ENCODE measurements around the gene NECTIN2.

The NECTIN2 gene

DNA sequence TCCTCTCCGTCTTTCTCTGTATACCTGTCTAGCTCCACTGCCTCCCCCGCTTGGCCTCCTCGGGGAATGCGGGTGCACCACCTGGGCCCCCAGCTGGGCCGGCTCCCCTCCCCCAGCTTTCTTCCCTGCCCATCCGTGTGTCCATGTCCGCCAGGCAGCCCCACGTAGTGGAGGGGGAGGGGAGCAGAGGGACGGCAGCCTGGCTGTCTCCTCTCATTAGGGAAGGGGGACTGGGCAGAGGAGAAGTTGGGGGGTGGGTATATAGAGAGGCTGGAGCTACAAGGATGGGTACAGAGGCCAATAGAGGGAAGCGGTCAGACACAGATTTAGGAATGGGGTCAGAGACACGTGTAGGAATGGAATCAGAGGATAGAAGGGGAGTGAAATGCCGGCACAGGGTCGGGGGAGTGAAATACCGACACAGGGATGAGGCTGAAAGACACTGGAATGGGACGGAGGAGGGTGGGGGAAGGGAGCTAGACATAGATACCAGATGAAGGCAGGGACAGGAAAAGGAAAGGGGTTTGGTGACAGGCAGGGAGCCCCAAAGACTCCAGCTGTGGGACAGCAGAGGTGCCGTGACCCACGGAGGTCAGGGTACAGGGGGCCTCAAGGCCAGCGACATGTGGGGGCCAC lies 2.8 kb downstream of the NECTIN2 start:
- H3K4me2 ChIP-seq (ENCODE audit: low read length), result no peak overlapping the region

DNA sequence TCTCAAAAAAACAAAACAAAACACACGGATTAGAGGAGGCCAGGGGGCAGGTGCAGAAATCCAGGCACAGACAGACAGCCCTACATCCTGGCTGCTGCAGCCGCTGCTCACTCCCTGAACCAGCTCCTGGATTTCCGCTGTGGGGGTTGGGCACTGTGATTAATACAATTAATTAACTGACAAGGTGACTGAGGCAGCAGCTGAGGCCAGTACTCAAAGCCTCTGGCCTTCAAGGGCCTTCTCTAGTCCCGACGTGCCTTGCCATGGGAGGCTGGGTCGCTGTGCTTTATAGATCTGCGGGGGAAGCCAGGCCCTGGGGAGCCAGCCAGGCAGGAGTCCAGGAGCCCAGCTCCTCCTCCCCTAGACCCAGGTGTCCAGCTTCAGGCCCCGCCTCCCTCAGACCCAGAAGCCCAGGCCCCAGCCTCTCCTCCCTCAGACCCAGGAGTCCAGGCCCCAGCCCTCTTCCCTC lies 4.6 kb downstream of the NECTIN2 start:
- Histone ChIP-seq H3K9me3 (ENCODE audit: control insufficient read depth, insufficient read depth, low read length) (no peaks in the 10 kb centered on the region), H3K4me2 (ENCODE audit: low read length) (no peak overlapping the region), H3K4me1 (ENCODE audit: control insufficient read depth, low read length) (peaks cover 5% of the 10 kb centered on the region), H3K27ac (ENCODE audit: low read depth, low read length) (no peak overlapping the region), H3K9me2 (replicated peaks; ENCODE audit: control insufficient read depth, low read length) (no peaks in the 10 kb centered on the region), H3K4me3 (ENCODE audit: low read length) (no peak overlapping the region), H3K79me2 (ENCODE audit: control insufficient read depth, low read length) (no peaks in the 10 kb centered on the region), H3K27me3 (ENCODE audit: control insufficient read depth, low read length) (peaks cover 44% of the 10 kb centered on the region), H3F3A (ENCODE audit: control insufficient read depth, insufficient read depth) (peaks cover 3% of the 10 kb centered on the region; the same call in 1 of the 2 replicates), H3K36me3 (ENCODE audit: control insufficient read depth, low read length) (no peaks in the 10 kb centered on the region), H4K20me1 (ENCODE audit: control insufficient read depth, insufficient read depth, low read depth, low read length) (peaks cover 6% of the 10 kb centered on the region; the same call in 1 of the 2 replicates)
- TF ChIP-seq, protein P1, sequence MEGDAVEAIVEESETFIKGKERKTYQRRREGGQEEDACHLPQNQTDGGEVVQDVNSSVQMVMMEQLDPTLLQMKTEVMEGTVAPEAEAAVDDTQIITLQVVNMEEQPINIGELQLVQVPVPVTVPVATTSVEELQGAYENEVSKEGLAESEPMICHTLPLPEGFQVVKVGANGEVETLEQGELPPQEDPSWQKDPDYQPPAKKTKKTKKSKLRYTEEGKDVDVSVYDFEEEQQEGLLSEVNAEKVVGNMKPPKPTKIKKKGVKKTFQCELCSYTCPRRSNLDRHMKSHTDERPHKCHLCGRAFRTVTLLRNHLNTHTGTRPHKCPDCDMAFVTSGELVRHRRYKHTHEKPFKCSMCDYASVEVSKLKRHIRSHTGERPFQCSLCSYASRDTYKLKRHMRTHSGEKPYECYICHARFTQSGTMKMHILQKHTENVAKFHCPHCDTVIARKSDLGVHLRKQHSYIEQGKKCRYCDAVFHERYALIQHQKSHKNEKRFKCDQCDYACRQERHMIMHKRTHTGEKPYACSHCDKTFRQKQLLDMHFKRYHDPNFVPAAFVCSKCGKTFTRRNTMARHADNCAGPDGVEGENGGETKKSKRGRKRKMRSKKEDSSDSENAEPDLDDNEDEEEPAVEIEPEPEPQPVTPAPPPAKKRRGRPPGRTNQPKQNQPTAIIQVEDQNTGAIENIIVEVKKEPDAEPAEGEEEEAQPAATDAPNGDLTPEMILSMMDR (IDR thresholded peaks at IDR 0.05; ENCODE audit: low read depth, low read length, poor library complexity, severe bottlenecking), result no peak
- no peak for TF ChIP-seq EZH2phosphoT487 (IDR thresholded peaks at IDR 0.05; ENCODE audit: borderline replicate concordance, low read length)

More for the DNA sequence above, 2.8 kb downstream of the NECTIN2 start:
- peaks cover 6% of the 10 kb centered on the region; the same call in 1 of the 2 replicates for H4K20me1 ChIP-seq (ENCODE audit: control insufficient read depth, insufficient read depth, low read depth, low read length)
- TF ChIP-seq EZH2phosphoT487 (IDR thresholded peaks at IDR 0.05; ENCODE audit: borderline replicate concordance, low read length), result no peak
- TF ChIP-seq, protein P1 (IDR thresholded peaks at IDR 0.05; ENCODE audit: low read depth, low read length, poor library complexity, severe bottlenecking), result no peak
- H3K9me2 ChIP-seq (replicated peaks; ENCODE audit: control insufficient read depth, low read length), result no peaks in the 10 kb centered on the region
- H3K27me3 ChIP-seq (ENCODE audit: control insufficient read depth, low read length), result peaks cover 43% of the 10 kb centered on the region
- peaks cover 5% of the 10 kb centered on the region; the same call in 1 of the 2 replicates for H3F3A ChIP-seq (ENCODE audit: control insufficient read depth, insufficient read depth)
- H3K27ac ChIP-seq (ENCODE audit: low read depth, low read length), result no peak overlapping the region
- H3K4me1 ChIP-seq (ENCODE audit: control insufficient read depth, low read length), result peaks cover 19% of the 10 kb centered on the region
- H3K36me3 ChIP-seq (ENCODE audit: control insufficient read depth, low read length), result no peaks in the 10 kb centered on the region
- no peaks in the 10 kb centered on the region for H3K9me3 ChIP-seq (ENCODE audit: control insufficient read depth, insufficient read depth, low read length)
- no peak overlapping the region for H3K4me3 ChIP-seq (ENCODE audit: low read length)
- no peaks in the 10 kb centered on the region for H3K79me2 ChIP-seq (ENCODE audit: control insufficient read depth, low read length)

DNA sequence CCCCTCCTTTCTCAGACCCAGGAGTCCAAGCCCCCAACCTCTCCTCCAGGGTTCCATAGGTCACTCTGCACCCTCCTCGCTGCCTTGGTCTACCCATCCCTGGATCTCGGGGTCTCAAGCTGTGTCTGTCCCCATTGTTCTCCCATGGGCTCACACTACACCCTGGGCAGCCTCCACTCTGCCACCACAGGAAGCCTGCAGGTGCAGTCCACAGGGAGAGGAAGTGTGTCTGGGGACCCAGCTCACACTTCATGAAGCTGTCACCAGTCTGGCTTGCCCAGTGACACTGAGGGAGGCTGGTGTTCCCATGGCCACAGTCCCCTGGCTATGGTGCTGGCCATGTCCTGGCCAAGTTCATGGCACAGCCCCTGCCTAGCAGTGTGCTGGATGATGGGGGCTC lies 5.3 kb downstream of the NECTIN2 start:
- Histone ChIP-seq H3K4me1 (ENCODE audit: control insufficient read depth, low read length) (peaks cover under 1% of the 10 kb centered on the region; the same call in 1 of the 2 replicates), H3K27me3 (ENCODE audit: control insufficient read depth, low read length) (peaks cover 46% of the 10 kb centered on the region), H3K27ac (ENCODE audit: low read depth, low read length) (no peak overlapping the region), H3K9me2 (replicated peaks; ENCODE audit: control insufficient read depth, low read length) (no peaks in the 10 kb centered on the region), H3K9me3 (ENCODE audit: control insufficient read depth, insufficient read depth, low read length) (no peaks in the 10 kb centered on the region), H3K79me2 (ENCODE audit: control insufficient read depth, low read length) (no peaks in the 10 kb centered on the region), H3F3A (ENCODE audit: control insufficient read depth, insufficient read depth) (peaks cover 3% of the 10 kb centered on the region; the same call in 1 of the 2 replicates), H3K4me2 (ENCODE audit: low read length) (no peak overlapping the region), H3K36me3 (ENCODE audit: control insufficient read depth, low read length) (no peaks in the 10 kb centered on the region), H4K20me1 (ENCODE audit: control insufficient read depth, insufficient read depth, low read depth, low read length) (peaks cover 6% of the 10 kb centered on the region; the same call in 1 of the 2 replicates), H3K4me3 (ENCODE audit: low read length) (no peak overlapping the region)
- TF ChIP-seq, protein P1 (IDR thresholded peaks at IDR 0.05; ENCODE audit: low read depth, low read length, poor library complexity, severe bottlenecking), result no peak
